Mesangial cell (primary cell): Measurements from ENCODE around the gene STAB2. TPM values are rescaled to one million over a fixed set of nuclear protein-coding genes. Genes with fewer than 3 reads are reported as not detected.

ENCODE experiments used
- total RNA-seq: library from RNA; depleted of rRNA; stranded (reverse); fragments of >200 nt; gene quantifications from 2 replicates; pipeline ENCODE4 v1.2.3, GENCODE V29; 2015

STAB2 gene, protein sequence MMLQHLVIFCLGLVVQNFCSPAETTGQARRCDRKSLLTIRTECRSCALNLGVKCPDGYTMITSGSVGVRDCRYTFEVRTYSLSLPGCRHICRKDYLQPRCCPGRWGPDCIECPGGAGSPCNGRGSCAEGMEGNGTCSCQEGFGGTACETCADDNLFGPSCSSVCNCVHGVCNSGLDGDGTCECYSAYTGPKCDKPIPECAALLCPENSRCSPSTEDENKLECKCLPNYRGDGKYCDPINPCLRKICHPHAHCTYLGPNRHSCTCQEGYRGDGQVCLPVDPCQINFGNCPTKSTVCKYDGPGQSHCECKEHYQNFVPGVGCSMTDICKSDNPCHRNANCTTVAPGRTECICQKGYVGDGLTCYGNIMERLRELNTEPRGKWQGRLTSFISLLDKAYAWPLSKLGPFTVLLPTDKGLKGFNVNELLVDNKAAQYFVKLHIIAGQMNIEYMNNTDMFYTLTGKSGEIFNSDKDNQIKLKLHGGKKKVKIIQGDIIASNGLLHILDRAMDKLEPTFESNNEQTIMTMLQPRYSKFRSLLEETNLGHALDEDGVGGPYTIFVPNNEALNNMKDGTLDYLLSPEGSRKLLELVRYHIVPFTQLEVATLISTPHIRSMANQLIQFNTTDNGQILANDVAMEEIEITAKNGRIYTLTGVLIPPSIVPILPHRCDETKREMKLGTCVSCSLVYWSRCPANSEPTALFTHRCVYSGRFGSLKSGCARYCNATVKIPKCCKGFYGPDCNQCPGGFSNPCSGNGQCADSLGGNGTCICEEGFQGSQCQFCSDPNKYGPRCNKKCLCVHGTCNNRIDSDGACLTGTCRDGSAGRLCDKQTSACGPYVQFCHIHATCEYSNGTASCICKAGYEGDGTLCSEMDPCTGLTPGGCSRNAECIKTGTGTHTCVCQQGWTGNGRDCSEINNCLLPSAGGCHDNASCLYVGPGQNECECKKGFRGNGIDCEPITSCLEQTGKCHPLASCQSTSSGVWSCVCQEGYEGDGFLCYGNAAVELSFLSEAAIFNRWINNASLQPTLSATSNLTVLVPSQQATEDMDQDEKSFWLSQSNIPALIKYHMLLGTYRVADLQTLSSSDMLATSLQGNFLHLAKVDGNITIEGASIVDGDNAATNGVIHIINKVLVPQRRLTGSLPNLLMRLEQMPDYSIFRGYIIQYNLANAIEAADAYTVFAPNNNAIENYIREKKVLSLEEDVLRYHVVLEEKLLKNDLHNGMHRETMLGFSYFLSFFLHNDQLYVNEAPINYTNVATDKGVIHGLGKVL (N-terminal part only)
- total RNA-seq, result not detected in 2 replicates

DNA sequence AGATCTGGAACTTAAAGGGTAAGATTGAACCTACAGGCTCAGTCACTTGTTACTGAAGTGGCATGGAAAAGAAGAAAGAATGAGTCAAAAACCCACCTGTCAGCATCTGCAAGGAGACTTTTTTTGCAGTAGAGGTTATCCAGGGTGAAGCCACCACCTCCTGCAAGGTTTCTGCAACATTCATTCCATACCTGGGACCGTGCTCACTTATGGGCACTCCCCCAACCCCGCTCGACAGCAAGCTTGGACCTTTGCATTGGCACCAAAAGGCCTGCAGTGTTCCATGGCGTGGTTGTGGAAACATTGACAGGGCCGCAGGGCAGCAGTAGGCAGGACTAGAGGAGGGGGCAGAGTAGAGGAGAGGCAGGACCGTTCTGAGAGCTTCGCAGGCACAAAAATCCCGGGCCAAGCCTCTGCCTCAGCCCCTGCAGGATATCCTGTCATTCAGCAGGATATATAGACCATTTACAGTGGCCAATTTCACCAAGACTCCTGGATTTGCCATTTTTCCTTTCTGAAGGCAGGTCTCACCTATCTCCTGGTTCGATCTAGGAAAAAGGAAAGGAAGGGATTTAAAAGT, at the start of gene STAB2:
STAB2 (plus strand) TSS at position 483 of the 580 bp plus-strand sequence. CDS start 204 bp downstream, outside the sequence.

Other genes starting within 250 kb of the STAB2 start
- gene C12orf42, start 91.3 kb upstream of the STAB2 start, total RNA-seq, result not detected in 2 replicates